HEK293T (cell line): ENCODE results near the gene SLC39A6.
"Not testable (repeated sequence)": the region's sequence is repeated elsewhere in the genome, so short reads cannot be mapped to it uniquely, and the experiment has no call there.

ENCODE experiments used
- CTCF ChIA-PET: fragments of 350-600 bp; formaldehyde crosslinking; extraction: SDS; loops from one replicate; lab custom pipeline; 2021; ENCODE audit warnings: antibody characterized with exemption, inconsistent platforms; lab: Yijun Ruan, JAX
- POLR2A ChIA-PET: fragments of 350-600 bp; formaldehyde crosslinking; extraction: SDS; loops from one replicate; lab custom pipeline; 2020; ENCODE audit warnings: antibody characterized with exemption, inconsistent platforms; lab: Yijun Ruan, JAX
- DNase-seq: peaks from one replicate; pipeline ENCODE4 v3.0.0; 2012; ENCODE audit warnings: mixed read lengths; ENCODE audit errors: extremely low spot score
- BHLHE40 ChIP-seq: fragments of 450-650 bp; IDR thresholded peaks from 2 replicates; pipeline ENCODE4 v1.6.1; 2016; ENCODE audit warnings: mild to moderate bottlenecking, moderate library complexity, borderline replicate concordance
- FOXA1 ChIP-seq: fragments of 450-650 bp; IDR thresholded peaks from 2 replicates; pipeline ENCODE4 v1.6.1; 2016; ENCODE audit warnings: mild to moderate bottlenecking
- FOXK2 ChIP-seq: fragments of 450-650 bp; IDR thresholded peaks from 2 replicates; pipeline ENCODE4 v1.6.1; 2016; ENCODE audit warnings: mild to moderate bottlenecking
- L3MBTL2 ChIP-seq: fragments of 450-650 bp; conservative IDR thresholded peaks from 2 replicates; pipeline ENCODE4 v1.6.1; 2016; ENCODE audit warnings: mild to moderate bottlenecking
- LEF1 ChIP-seq: fragments of 450-650 bp; IDR thresholded peaks from 2 replicates; pipeline ENCODE4 v1.6.1; 2017; ENCODE audit warnings: mild to moderate bottlenecking, borderline replicate concordance
- NFRKB ChIP-seq: fragments of 450-650 bp; IDR thresholded peaks from 2 replicates; pipeline ENCODE4 v1.6.1; 2016; ENCODE audit warnings: mild to moderate bottlenecking, moderate library complexity
- SP1 ChIP-seq: fragments of 450-650 bp; IDR thresholded peaks from 2 replicates; pipeline ENCODE4 v1.6.1; 2017
- ZNF384 ChIP-seq: fragments of 450-650 bp; IDR thresholded peaks from 2 replicates; pipeline ENCODE4 v1.6.1; 2016
- TF ChIP-seq, protein P1 (sequence below): fragments of 450-650 bp; IDR thresholded peaks from 2 replicates; pipeline ENCODE4 v1.6.1; 2016

The SLC39A6 gene

DNA sequence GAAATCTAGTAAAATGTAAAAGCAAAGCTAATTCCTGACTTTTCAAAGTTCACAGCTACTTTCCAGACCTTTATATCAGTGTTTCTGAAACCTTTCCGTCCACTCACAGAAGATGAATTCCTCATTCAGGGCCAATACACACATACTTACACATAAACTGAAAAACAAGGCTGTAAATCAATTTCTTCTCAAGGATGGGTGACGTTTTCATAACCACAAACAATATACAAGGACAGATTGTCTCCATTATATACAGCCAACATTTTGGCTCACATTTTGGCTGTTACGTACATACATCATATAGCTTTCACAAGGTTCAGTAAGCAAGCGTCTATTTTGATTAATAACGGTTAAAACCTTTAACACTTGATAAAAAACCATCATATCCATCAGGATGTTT lies 63.1 kb downstream of the SLC39A6 start:
- no peak for DNase-seq
- ChIA-PET CTCF (interaction anchor here (0.5 to 1.8 kb wide), 2 partner anchors 48 to 337 kb away, joined by 3 to 6 read pairs; no protein-coding TSS in a partner anchor), POLR2A (interaction anchor here (1.5 kb wide), 2 partner anchors 19 to 63 kb away, joined by 3 to 8 read pairs; partner anchors contain the start of genes ELP2 and SLC39A6)
- no peak for TF ChIP-seq FOXA1
- TF ChIP-seq, protein P1, sequence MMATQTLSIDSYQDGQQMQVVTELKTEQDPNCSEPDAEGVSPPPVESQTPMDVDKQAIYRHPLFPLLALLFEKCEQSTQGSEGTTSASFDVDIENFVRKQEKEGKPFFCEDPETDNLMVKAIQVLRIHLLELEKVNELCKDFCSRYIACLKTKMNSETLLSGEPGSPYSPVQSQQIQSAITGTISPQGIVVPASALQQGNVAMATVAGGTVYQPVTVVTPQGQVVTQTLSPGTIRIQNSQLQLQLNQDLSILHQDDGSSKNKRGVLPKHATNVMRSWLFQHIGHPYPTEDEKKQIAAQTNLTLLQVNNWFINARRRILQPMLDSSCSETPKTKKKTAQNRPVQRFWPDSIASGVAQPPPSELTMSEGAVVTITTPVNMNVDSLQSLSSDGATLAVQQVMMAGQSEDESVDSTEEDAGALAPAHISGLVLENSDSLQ = peak; percentile 90

DNA sequence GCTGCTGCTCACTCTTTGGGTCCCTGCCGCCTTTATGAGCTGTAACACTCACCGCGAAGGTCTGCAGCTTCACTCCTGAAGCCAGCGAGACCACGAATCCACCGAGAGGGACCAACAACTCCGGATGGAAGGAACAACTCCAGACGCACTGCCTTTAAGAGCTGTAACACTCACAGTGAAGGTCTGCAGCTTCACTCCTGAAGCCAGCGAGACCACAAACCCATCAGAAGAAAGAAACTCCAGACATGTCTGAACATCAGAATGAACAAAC lies 64.4 kb downstream of the SLC39A6 start:
- CTCF ChIA-PET = interaction anchor here (1.8 kb wide), 1 partner anchor 46 kb away, joined by 6 read pairs; no protein-coding TSS in a partner anchor
- POLR2A ChIA-PET, DNase-seq: not testable (repeated sequence)

DNA sequence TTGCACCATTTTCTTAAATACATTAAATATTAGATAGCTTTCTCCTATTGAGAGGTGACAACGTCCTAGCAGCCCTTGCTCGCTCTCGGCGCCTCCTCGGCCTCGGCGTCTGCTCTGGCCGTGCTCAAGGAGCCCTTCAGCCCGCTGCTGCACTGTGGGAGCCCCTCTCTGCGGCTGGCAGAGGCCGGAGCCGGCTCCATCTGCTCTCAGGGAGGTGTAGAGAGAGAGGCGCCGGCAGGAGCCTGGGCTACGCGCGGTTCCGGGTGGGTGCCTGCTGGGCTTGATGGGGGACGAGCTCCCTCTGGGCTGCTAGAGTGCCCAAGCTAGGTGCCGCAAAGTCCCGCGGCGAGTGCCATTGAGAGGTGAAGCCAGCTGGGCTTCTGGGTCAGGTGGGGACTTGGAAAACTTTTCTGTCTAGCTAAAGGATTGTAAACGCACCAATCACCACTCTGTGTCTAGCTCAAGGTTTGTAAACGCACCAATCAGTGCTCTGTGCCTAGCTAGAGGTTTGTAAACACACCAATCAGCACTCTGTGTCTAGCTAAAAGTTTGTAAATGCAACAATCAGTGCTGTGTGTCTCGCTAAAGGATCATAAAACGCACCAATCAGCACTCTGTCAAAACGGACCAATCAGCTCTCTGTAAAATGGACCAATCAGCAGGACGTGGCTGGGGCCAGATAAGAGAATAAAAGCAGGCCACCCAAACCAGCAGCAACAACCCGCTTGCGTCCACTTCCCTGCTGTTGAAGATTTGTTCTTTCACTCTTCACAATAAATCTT lies 64.9 kb downstream of the SLC39A6 start:
- TF ChIP-seq BHLHE40 = no peak
- no peak for TF ChIP-seq NFRKB
- TF ChIP-seq LEF1 = no peak
- no peak for TF ChIP-seq L3MBTL2
- no peak for TF ChIP-seq FOXA1
- no peak for TF ChIP-seq SP1
- POLR2A ChIA-PET = no interaction called here
- DNase-seq = no peak
- CTCF ChIA-PET = interaction anchor here (1.8 kb wide), 1 partner anchor 46 kb away, joined by 6 read pairs; no protein-coding TSS in a partner anchor

DNA sequence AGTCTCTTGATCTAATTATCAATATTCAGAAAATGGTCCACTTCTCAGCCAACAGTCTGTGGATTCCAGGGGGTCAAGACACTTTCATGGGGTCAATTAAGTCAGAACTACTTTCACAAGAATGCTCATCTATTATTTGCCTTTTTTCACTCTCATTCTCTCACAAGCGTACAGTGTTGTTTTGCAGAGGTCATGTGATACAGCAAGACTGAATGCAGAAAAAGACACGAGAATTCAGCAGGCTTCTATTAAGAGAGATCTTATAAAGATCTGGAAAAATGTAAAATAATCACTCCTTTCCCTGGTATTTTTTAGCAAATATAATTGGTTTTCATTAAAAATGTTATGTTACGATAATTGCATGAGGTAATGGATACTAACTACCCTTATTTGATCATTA lies 70.5 kb downstream of the SLC39A6 start:
- CTCF ChIA-PET = no interaction called here

More for the DNA sequence above, 70.5 kb downstream of the SLC39A6 start:
- POLR2A ChIA-PET = no interaction called here
- DNase-seq = no peak
- TF ChIP-seq FOXK2 (no peak), ZNF384 (no peak)
